GM11168 (cell line): ENCODE results near the gene PEPD.

Experiments used
- in situ Hi-C: fragments of 300-500 bp; cut with MboI; formaldehyde crosslinking; loops from one replicate; pipeline ENCODE4 v1.12.0; 2022; ENCODE audit warnings: low sequenced_read_pairs; ENCODE audit not compliant: unreplicated experiment

Gene PEPD

DNA sequence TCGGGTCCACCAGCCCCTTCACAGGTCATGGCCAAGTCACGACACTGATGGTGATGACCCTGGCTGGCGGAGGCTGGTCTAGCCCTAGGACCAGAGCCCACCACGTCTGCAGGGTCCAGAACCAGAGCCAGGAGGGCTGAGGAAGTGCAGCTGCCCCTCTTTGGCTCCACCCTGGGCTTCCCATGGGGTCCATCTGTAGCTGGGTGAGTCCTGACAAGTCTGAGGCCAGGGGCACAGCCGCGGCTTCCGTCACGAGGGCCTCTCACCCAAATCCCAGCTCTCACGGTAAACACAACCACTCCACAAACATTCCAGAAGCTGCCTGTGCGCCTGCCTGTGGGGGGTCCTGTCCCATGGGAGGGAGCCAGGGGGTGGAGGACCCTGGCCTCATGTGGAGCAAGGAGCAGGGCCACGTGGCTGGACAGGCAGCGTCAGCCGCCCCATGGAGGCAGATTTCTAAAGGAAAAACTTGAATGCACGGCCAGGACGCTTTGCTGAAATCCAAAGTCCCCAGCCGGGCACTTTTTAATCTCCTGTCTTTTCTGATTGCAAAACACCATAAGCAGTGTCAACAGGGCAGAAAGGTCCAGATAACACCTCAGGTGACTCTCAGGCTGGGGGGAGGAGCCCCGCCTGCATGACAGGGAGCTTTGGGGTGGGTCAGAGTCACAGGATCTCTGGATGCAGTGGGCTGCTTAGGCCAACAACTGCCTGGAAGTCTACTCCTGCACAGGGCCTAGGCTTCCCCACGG, 118.2 kb downstream of the PEPD start:
- in situ Hi-C loops: loop anchor here (5.0 kb wide), 1 partner anchor 166 kb away; no protein-coding TSS in a partner anchor

DNA sequence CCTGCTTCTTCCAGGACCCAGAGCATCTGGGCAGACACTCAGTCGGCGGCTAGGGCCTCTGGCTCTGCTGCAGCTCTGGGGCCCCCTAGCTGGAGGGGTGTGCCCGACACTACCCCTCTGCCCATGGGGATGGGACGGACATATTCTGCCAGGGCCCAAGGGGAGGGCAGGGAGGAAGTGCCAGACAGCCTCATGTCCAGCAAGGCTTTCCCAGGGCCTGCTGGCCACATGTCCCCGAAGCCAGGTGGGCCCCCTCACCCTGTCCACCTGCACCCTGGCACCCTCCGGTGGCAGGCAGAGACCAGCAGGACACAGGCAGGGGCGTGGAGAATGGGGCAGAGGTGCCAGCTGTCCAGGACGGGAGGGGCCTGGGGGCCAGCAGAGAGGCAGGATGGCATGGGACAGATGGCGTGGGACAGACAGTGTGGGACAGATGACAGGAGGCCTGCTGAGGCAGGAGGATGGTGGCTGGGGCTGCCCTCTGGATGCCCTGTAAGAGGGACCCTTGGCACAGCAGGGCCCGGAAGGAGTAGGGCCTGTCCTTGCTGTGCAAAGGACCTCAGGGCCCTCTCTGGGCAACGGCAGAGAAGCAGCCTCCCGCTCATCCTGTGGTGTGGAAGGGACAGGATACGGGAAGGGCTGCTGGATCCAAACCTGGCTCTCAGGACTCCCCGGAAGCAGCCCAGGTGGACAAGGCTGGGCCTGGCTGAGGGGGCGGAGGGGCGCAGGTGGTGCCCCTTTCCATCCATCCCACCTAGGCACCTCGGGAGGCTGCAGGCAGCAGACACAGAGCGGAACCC, 119.0 kb downstream of the PEPD start:
- in situ Hi-C loops: loop anchor here (5.0 kb wide), 1 partner anchor 165 kb away; no protein-coding TSS in a partner anchor

DNA sequence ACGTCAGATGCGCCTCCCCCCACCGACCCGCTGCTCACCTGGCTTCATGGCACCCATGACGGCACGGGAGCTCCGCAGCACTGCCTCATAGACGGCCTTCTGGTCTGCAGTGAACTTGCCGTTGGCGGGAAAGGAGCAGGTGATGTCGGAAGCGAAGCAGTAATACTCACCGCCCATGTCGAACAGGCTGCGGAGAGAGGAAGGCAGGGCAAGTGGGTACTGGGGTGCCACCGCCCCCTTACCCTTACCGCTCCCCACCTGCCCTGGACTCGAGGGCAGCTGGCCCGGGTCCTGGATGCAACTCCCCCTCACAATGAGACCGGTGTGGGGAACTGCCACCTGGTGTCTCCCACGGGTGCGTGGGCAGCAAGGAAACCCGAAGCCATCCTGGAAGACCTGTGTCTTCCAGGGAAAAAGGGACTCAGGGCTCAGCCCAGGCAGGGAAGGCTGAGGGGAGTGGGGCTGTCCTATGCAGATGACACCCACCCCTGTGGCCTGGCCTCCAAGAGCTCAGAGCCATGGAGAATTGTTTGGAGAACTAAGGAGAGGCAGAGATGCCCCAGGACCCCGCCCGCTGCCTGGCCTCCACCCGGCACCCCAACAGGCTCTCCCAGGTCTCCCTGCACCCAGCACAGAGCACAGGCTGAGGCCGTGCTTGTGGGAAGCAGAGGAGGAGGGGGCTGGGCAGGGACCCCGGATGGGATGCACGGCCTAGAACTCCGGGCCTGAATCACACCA, 119.7 kb downstream of the PEPD start:
- in situ Hi-C loops: loop anchor here (5.0 kb wide), 1 partner anchor 165 kb away; no protein-coding TSS in a partner anchor

DNA sequence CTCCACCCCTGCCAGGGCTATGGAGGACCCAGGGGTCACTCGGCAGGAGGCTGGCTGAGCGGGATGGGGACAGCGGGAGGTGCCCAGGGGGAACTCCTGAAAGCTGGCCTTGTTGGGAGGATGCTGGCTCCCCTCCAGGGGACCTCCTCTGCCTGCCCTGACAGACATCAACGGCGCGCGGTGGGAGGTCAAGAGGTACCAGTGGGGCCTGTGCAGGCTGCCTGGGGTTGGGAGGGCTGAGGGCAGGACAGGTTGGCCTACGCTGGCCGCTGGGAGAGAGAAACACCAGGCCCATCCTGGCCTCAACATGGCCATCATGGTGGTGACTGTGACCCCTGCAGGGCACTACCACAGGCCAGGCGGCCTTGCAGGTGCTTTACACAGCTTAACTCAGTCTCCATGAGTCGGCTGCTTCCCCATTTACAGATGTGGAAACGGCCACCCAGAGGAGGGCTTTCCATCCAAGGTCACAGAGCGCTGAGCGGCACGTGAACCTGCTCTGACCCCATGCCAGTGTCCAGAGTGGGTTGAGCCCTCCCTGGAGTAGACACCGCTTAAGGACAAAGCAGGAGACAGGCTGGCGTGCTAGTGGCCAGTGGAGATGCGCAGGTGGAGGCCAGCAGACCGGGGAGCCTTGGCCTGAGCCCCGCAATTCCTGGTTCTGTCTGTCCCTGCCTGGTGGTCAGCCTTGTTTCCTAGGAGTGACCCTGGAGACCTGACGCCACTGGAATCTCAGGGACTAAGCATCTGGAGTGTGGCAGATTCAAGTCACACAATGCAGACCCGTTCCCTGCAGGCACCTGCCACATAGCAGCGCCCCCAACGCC, 120.5 kb downstream of the PEPD start:
- in situ Hi-C loops: loop anchor here (5.0 kb wide), 1 partner anchor 164 kb away; no protein-coding TSS in a partner anchor

DNA sequence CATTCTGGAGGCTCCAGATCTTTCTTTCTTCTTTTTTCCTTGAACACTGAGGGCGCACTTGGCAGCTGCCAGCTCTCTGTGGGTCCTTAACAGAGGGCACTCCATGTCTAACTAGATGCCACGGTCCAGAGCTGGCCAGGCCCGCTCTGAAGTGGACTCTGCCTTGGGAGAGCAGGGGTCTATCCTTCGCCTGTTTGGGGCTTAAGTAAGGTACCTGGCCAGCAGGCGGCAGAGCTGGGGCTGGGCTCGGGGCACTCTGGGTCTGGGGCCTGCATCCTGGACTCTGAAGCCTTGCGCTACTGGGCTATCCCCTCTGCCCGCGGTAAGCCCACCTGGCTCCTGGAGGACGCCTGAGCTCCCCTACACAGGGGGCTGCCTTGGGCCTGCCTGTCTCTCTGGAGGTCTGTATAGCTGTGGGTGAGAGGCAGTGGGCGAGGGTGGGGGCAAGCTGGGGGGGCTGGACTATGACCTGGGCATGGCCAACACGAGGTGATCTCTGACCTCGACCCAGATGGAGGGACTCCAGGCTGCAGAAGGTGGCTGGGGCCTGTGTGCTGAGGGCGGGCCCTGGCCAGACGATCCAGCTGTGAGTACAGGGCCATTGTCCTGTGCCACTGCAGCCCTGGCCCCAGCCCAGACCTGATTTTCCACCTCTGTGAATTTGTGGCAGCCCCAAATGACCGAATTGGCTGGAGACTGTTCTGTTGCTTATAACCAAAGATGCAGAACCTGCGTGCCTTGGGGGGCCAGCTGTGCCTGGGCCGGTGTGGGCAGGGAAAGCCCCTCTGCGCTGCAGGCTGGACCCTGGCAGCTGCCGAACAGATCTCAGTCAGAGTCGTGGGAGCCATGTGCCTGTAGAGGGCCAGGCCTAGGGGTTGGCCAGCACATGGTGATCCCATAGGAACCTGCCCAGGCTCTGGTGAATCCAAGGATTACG, 121.6 kb downstream of the PEPD start:
- in situ Hi-C loops: loop anchor here (5.0 kb wide), 1 partner anchor 163 kb away; no protein-coding TSS in a partner anchor

DNA sequence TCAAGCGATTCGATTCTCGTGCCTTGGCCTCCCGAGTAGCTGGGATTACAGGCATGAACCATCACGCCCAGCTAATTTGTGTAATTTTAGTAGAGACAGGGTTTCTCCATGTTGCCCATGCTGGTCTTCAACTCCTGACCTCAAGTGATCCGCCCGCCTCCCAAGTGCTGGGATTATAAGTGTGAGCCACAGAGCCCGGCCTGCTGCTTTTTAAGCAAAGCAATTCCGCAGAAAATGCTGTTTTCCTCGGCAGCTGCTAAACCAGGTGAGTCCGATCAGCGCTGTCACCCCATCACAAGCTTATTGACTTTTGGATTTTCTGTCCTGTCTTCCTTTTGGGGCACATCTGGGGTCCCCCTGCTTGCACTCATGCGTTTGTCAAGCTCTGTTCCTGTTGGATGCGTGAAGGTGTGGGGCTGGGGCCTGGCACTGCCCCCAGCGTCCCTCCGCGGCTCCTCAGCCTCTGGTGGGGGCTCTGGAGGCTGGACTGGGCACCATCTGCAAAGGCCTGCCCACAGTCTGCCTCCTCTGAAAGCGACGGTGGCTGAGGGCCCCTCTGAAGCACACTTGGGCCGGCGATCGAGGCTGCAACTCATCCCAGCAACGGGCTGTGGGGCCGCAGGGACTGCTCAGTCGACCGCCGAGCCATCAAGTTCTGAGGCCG, 122.4 kb downstream of the PEPD start:
- in situ Hi-C loops: no loop called here

DNA sequence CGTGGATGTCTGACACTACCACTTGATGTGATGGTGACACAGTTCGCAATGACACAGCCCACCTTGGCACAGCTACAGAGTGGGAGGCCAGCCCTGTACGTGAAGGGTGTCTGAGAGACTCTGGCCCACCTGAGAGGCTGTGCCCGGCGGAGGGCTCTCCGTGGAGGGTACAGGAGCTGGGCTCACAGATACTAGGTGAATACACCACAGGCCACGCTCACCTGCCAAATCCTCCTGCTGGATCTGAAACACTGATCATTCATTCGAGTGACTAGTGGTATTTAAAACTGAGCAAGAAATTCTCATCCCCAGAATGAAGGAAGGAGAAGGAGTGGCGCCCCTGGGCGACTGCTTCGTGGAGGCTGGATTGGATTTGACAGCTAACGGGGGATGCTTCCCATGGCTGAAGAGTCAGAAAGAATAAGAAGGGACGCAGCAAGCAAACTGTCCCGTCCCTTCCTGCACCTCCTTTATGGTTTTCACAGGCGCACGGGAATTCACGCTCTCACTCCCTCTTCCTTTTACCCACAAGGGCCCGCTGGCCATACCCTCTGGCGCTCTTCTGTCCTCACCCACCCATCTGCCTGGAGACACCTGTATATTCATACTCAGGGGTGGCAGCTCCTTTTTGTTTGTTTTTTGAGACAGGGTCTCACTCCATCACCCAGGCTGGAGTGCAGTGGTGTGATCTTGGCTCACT, 123.1 kb downstream of the PEPD start:
- in situ Hi-C loops: no loop called here

DNA sequence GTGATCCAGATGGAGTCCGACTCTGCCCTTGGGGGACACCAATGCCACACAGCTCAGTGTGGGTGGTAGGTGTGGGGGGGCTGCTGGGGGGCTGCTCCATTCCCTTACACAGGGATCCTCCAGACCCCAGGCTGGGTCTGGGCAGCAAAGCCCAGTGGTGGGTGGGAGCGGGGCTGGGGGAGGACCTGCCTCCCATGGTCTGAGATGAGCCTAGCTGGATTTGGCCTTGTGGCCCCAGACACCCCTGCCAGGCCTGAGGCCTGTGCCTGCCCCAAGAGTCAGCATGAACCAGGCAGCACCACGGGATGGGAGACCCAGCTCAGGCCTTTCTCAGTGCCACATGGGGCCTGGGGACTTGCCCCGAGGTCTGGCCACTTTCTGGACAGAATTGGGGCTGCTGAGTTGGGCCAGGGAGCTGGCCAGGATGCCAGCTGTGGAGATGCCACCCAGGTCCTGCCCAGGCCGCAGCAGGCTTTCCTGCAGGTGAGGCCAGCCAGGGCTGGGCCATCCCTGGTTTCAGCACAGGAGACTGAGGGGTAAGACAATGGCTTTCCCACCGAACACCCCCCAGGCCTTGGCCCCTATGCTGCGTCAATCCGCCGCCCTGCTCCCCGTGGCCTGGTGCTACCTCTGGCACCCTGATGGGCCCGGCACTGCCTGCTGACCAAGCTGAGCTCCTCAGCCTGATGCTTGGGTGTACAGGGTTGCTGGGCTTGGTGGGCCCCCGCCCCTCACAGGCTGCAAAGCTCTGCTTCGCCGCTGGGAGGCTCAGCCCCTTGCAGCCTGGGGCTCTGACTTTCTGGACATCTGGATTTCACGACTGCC, 123.8 kb downstream of the PEPD start:
- in situ Hi-C loops: no loop called here

DNA sequence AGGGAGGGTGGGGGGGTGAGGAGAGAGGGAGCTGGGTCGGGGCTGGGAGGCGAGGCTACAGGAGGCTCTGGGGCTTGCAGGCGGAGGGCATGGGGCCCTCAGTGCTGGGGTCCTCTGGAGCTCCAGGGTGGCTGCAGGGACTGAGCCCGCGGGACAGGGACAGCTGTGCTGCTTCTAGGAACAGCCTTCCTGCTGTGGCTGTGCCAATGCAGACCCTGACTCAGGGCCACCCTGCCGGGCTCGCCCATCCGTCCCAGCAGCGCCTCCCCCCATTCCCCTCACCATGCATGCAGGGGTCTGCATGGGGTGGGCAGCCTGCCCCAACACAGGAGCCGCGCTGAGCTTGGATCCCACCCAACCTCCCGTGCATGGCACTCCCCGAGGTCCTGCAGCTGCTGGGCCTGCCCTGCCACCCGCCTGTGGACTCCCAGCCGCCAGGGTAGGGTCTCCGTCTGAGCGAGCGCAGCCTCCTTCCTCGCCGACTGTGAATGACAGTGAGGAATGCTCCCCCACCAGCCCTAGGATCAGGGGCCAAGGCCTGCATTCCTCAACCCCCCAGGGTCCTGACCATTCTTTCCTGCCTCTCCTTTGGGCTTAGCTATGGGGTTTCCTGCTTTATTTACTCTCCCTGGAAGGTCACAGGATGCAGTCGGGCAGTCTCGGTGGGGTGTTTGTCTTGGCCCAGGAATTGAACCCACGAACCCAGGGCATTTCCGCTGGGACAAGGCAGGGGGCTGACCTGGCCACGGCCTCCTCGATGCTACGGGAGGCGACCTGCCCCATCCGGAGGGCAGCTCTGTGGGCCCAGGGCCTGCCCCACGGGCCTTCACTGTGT, 124.7 kb downstream of the PEPD start:
- in situ Hi-C loops: no loop called here

DNA sequence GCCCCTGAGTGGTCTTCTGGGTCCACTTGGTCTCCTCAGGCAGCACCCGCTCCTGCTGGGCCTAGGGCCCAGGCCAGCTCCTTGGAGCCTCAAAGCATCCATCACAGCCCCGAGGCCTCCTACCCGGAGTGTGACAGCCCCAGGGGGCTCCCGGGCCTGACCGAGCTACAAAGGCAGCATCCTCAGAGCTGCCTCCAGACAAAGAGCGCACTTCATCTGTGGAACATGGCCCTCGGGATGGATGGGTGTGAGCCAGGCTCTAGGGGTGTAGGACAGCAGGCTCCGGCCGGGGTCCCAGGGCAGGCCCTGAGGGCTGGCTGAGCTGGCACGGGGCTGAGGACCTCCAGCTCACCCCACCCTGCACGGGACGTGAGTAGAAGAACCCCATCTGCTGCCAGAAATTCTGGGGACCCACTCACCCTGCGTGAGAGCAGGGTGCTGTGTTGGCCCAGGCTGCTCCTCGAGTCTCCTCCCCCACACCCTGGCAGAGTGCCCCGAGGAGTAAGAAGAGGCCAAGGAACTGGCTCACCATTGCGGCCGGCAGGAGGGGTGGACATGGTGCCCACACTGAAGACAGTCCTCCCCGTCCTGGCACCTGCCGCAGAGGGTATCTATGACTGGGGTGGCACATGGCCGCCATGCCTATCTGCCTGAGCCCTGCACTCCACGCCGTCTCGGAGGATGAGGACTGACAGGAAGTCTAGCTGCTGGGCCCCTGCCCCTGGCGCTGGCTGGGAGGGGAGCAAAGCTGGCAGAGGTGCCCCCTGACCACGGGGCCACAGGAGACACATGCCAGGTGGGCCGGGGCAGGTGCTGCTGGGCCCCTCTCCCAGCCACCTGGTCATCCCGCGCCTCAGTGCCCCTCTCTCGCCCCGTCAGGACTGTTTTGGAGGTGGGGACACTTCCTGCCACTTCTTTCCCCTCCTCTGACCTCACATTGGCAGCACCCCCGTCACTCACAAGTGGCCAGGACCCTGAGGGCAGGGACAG, 125.7 kb downstream of the PEPD start:
- in situ Hi-C loops: no loop called here

DNA sequence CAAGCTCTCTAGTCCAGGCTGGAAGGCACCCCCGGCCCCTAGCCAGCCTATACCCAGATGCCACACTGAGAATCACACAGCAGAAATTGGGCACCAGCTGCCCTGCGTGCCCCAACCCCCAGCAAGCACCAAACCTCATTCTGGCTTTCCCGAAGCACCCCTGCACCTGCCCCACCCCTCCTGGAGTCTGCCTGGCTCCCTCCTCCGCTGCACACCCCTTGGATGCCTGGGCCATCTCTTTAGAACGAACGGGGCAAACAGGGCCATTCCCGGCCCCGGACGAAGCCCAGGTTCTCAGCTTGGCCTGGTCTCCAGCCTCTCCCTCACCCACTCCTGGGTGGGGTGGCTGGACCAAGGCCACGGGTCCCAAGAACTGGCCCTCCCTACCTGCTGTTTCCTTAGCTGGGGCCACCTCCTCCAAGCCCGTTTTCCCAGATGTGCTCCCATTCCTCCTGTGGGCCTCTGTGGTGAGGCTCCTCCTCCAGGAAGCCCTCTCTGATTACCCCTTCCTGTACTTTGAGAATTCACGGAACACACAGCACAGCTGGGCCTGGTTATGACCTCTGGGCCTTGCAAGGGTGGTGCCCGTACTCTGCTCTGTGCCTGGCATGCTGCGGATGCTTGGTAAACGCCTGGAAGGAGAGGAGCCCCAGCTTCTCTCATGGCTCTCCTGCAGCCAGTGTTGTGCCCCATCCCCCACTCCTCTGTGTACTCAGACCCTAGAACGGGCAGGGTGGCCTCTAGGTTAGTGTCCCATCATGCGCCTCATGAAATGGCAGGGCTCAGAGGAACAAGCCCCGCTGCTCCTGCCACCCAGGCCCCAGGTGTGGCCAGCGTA, 126.6 kb downstream of the PEPD start:
- in situ Hi-C loops: no loop called here

DNA sequence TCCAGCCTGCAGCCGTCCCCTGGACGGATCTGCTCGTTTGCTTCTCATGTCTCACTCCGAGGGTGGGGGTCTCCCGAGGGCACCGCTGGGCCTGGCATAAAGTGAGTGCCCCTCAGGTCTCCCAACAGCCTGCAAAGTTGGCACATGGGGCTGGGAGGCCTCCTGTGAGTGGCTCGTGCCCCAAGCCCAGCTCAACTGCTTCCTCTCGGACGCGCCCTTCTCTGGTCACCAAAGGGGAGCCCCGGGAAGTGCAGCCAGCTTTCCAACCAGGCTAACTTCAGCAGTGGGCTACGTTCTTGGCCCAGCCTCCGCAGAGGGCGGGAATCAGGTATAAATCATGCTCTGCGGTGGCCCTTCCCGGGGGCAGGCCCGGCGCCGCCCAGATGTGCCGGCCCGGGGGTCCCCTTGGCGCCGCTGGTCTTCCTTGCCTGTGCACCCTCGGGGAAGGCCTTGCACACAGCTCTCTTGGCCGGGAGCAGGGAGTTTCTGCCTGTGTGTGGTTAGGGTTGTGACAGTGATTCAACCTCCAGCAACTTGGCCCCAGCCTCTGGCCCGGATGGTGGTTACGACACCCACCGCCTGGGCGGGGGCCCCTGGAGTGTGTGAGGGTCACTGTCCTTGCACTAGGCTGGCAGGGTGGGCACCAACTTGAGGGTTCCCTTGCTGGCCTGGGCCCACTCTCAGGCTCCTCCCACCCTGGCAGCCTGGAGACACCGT, 127.4 kb downstream of the PEPD start:
- in situ Hi-C loops: no loop called here

DNA sequence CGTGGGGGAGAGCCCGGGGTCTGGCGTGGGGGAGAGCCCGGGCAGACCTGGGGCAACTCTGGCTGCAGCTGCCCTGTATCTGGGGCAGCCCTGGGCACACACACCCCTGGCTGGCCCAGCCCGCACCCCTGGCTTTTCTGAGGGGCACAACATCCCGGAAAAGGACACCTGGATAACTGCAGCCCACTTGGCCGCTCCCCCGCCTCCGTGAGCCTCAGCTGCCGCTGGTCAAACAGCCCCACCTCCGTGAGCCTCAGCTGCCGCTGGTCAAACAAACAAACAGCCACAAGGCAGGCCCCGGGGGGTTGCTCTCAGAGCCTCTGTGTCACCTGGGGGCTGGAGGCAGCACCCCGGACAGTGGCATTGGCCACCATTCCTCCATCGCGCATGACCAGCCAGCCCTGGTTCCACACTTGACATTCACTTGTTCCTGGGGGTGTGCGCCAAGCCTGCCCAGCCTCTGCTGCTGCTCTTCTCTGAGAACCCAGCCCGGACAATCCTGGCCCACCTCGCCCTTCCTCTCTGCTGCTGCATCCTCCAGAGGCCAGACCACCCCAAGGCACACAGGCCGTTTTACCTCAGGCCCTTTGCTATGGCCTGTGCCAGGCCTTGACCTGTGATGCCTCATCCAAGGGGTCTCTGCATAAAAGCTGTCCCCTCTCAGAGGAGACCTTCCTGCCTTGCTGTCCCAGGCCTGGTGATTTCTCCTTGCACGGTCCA, 128.1 kb downstream of the PEPD start:
- in situ Hi-C loops: no loop called here
